GM12878 (cell line): ENCODE measurements around the gene CXXC4. TPM values are rescaled to one million over a fixed set of nuclear protein-coding genes. Genes with fewer than 3 reads are reported as not detected.

Source experiments
- ATAC-seq: fragments of 200-7000 bp; cut with Tn5 transposase; 3 replicates; pipeline ENCODE4 v1.9.1; 2020; ENCODE audit warnings: mild to moderate bottlenecking, moderate library complexity
- BruUV-seq: library from RNA; stranded (reverse); fragments of 400-500 nt; replicated peaks from 2 replicates; lab custom pipeline; 2021; lab: Mats Ljungman, UMichigan
- CTCF ChIA-PET: fragments of 300-600 bp; sonication (Branson Sonifier 250); formaldehyde crosslinking; extraction: SDS; loops from one replicate; lab custom pipeline; 2021; ENCODE audit warnings: inconsistent platforms; lab: Yijun Ruan, JAX
- POLR2A ChIA-PET: fragments of 350-600 bp; formaldehyde crosslinking; extraction: SDS; loops from one replicate; lab custom pipeline; 2021; ENCODE audit warnings: inconsistent platforms; lab: Charles Lee
- RAD21 ChIA-PET: fragments of 300-600 bp; sonication (Branson Sonifier 250); formaldehyde crosslinking; loops from one replicate; lab custom pipeline; 2023; ENCODE audit warnings: antibody characterized with exemption; ENCODE audit not compliant: unreplicated experiment; lab: Charles Lee
- SMC1A ChIA-PET: fragments of 300-600 bp; sonication (Branson Sonifier 250); formaldehyde crosslinking; loops from one replicate; lab custom pipeline; 2023; ENCODE audit not compliant: unreplicated experiment, uncharacterized antibody; lab: Charles Lee
- DNase-seq: peaks from one replicate; pipeline ENCODE4 v3.0.0-alpha.2; 2011; ENCODE audit warnings: low read depth, low spot score
- FAIRE-seq: peaks from 3 replicates; lab custom pipeline; 2011; peaks lifted over from hg19 to GRCh38; lab: Jason Lieb, UNC
- H2AFZ ChIP-seq: 2 replicates; pipeline ENCODE4 v1.6.0; 2011; ENCODE audit warnings: low read depth, low read length, control low read depth; ENCODE audit not compliant: control insufficient read depth
- H3K27ac ChIP-seq: 2 replicates; pipeline ENCODE4 v1.5.1; 2011; ENCODE audit warnings: control low read depth; ENCODE audit not compliant: control insufficient read depth, insufficient read depth
- H3K27me3 ChIP-seq, 2 experiments: replicated peaks in 1 of 2; 2 replicates each; pipeline versions ENCODE4 v1.6.0 to v1.6.1; 2011; ENCODE audit warnings: low read length in 1 of 2; ENCODE audit not compliant: control insufficient read depth in 2 of 2, insufficient read depth in 2 of 2
- H3K36me3 ChIP-seq, 2 experiments: 2 replicates each; pipeline ENCODE4 v1.5.1; 2011; ENCODE audit warnings: low read length in 1 of 2; ENCODE audit not compliant: control insufficient read depth in 2 of 2, insufficient read depth in 2 of 2
- H3K4me1 ChIP-seq: 2 replicates; pipeline ENCODE4 v1.6.1; 2011; ENCODE audit warnings: mild to moderate bottlenecking, low read length, moderate library complexity, mixed read lengths; ENCODE audit not compliant: control insufficient read depth, insufficient read depth
- H3K4me2 ChIP-seq: 2 replicates; pipeline ENCODE4 v1.6.0; 2011; ENCODE audit warnings: control low read depth; ENCODE audit not compliant: control insufficient read depth, insufficient read depth
- H3K4me3 ChIP-seq: fragments of 200-600 bp; sonication (generic); 2 replicates; pipeline ENCODE4 v1.5.1; 2016
- H3K79me2 ChIP-seq: 2 replicates; pipeline ENCODE4 v1.6.0; 2011; ENCODE audit warnings: low read length; ENCODE audit not compliant: control insufficient read depth, insufficient read depth
- H3K9ac ChIP-seq: 2 replicates; pipeline ENCODE4 v1.8.0; 2011; ENCODE audit warnings: low read length, control low read depth, mixed read lengths; ENCODE audit not compliant: control insufficient read depth, insufficient read depth
- H3K9me3 ChIP-seq: replicated peaks from 3 replicates; pipeline ENCODE4 v1.5.1; 2011; ENCODE audit warnings: mild to moderate bottlenecking, low read length; ENCODE audit not compliant: control insufficient read depth, insufficient read depth
- H4K20me1 ChIP-seq: 2 replicates; pipeline ENCODE4 v1.6.0; 2011; ENCODE audit not compliant: control insufficient read depth, insufficient read depth
- E2F8 ChIP-seq: fragments of 450-650 bp; IDR thresholded peaks from 2 replicates; pipeline ENCODE4 v1.6.1; 2018; ENCODE audit warnings: mild to moderate bottlenecking, low read depth, moderate library complexity; ENCODE audit not compliant: partially characterized antibody
- GATAD2B ChIP-seq: fragments of 450-650 bp; conservative IDR thresholded peaks from 2 replicates; pipeline ENCODE4 v1.6.1; 2017; ENCODE audit warnings: low read depth, mild to moderate bottlenecking, moderate library complexity
- HSF1 ChIP-seq: fragments of 150-350 bp; IDR thresholded peaks from 2 replicates; pipeline ENCODE4 v1.6.1; 2014; ENCODE audit warnings: mild to moderate bottlenecking, low read depth, low read length
- IRF4 ChIP-seq: IDR thresholded peaks from 2 replicates; pipeline ENCODE4 v1.6.1; 2011; ENCODE audit warnings: low read depth, low read length
- JUNB ChIP-seq: IDR thresholded peaks from 2 replicates; pipeline ENCODE4 v1.6.1; 2016; ENCODE audit warnings: antibody characterized with exemption, mild to moderate bottlenecking
- MAX ChIP-seq: IDR thresholded peaks from 2 replicates; pipeline ENCODE4 v1.6.1; 2012; ENCODE audit warnings: low read depth, low read length, improper control_type of control experiment
- MYC ChIP-seq: IDR thresholded peaks from 2 replicates; pipeline ENCODE4 v1.6.1; 2011; ENCODE audit warnings: mild to moderate bottlenecking, low read length, moderate library complexity, inconsistent platforms; ENCODE audit not compliant: insufficient read depth, insufficient replicate concordance, insufficient read length, severe bottlenecking
- NBN ChIP-seq: fragments of 450-650 bp; IDR thresholded peaks from 2 replicates; pipeline ENCODE4 v1.6.1; 2016
- NFXL1 ChIP-seq: fragments of 450-650 bp; IDR thresholded peaks from 2 replicates; pipeline ENCODE4 v1.6.1; 2017; ENCODE audit warnings: antibody characterized with exemption, mild to moderate bottlenecking, borderline replicate concordance
- NRF1 ChIP-seq: conservative IDR thresholded peaks from 2 replicates; pipeline ENCODE4 v1.6.1; 2011; ENCODE audit warnings: mild to moderate bottlenecking, low read depth, low read length, improper control_type of control experiment
- RAD21 ChIP-seq: IDR thresholded peaks from 2 replicates; pipeline ENCODE4 v1.6.1; 2011; ENCODE audit warnings: mild to moderate bottlenecking, low read depth, low read length, moderate library complexity; ENCODE audit not compliant: insufficient read depth
- SMARCA5 ChIP-seq: fragments of 450-650 bp; IDR thresholded peaks from 2 replicates; pipeline ENCODE4 v1.6.1; 2017; ENCODE audit warnings: mild to moderate bottlenecking
- TAF1 ChIP-seq: IDR thresholded peaks from 2 replicates; pipeline ENCODE4 v1.6.1; 2011; ENCODE audit warnings: mild to moderate bottlenecking, low read depth, low read length, borderline replicate concordance
- TBL1XR1 ChIP-seq: IDR thresholded peaks from 2 replicates; pipeline ENCODE4 v1.6.1; 2012; ENCODE audit warnings: low read depth, low read length, improper control_type of control experiment
- WGBS: methylation state at CpG from one replicate; pipeline ENCODE4 v1.1.6; 2016; ENCODE audit warnings: low lambda C conversion rate; ENCODE audit not compliant: insufficient replicate concordance, insufficient coverage; ENCODE audit errors: missing lambda C conversion rate; 5-methylcytosine and 5-hydroxymethylcytosine counted together
- in situ Hi-C: fragments of 300-500 bp; cut with MboI; formaldehyde crosslinking; loops from 9 replicates; pipeline ENCODE4 v1.14.3; 2018; ENCODE audit warnings: mixed read lengths
- intact Hi-C: fragments of 100-400 bp; cut with micrococcal nuclease; formaldehyde crosslinking; loops from one replicate; pipeline ENCODE4 v1.14.2; 2022; ENCODE audit not compliant: unreplicated experiment
- polyA plus RNA-seq, 11 experiments: library from polyadenylated mRNA; depleted of rRNA in 4 of 11; unstranded in 6 of 11; stranded (reverse) in 5 of 11; fragments of >200 nt; fragmentation: Nextera tagmentation in 4 of 11; fragmentation: Illumina TruSeq in 1 of 11; extraction: Ambion mirVana in 4 of 11; extraction: Trizol in 1 of 11; gene quantifications; 1 replicate in 1 of 11; 2 replicates in 10 of 11; pipeline versions ENCODE4 v1.2.1 to v1.2.3, GENCODE V29; 2011 to 2016; ENCODE audit warnings: inconsistent platforms in 2 of 11, missing spikeins in 2 of 11, low read depth in 1 of 11
- total RNA-seq, 4 experiments: library from RNA; depleted of rRNA in 3 of 4; stranded (reverse); fragments of >200 nt in 3 of 4; fragmentation: Illumina TruSeq in 1 of 4; extraction: Trizol in 1 of 4; gene quantifications; 2 replicates each; pipeline versions ENCODE4 v1.2.1 to v1.2.3, GENCODE V29; 2013 to 2021

The CXXC4 gene
- total and polyA plus RNA-seq, 10 of the 15 experiments (the other 5 are each of a cell fraction or from before 2014, with no cell fraction given) = 4.2 to 17.0 (median 7.8) TPM

- no peaks in the 10 kb centered on the region for H3K4me1 ChIP-seq
- ChIA-PET SMC1A (interaction anchor here (0.6 kb wide), 1 partner anchor 142 kb away, joined by 3 read pairs; no protein-coding TSS in a partner anchor), POLR2A (no interaction called here), RAD21 (no interaction called here), CTCF (interaction anchor here (0.9 kb wide), 1 partner anchor 18 kb away, joined by 3 read pairs; no protein-coding TSS in a partner anchor)
- TF ChIP-seq JUNB (no peak), NRF1 (no peak)
- H4K20me1 ChIP-seq = no peaks in the 10 kb centered on the region
- H3K36me3 ChIP-seq = no peaks in the 10 kb centered on the region
- intact Hi-C loops (no loop called here), in situ Hi-C loops (no loop called here)
- H3K27ac ChIP-seq = no peak overlapping the region
- FAIRE-seq = no peak
- BruUV-seq = no TSS peak
- H3K4me2 ChIP-seq = no peak overlapping the region
- DNase-seq = no peak
- ATAC-seq = no peak
- no peaks in the 10 kb centered on the region for H3K79me2 ChIP-seq
- WGBS = 48% methylated on average over 3 of the region's 3 CpGs
- no peak overlapping the region for H3K9ac ChIP-seq
- no peaks in the 10 kb centered on the region for H3K27me3 ChIP-seq
- H3K4me3 ChIP-seq = no peak overlapping the region
- H2AFZ ChIP-seq = no peak overlapping the region
- no peaks in the 10 kb centered on the region; the same call in 2 of the 3 replicates for H3K9me3 ChIP-seq
Observed at GRCh38 chr4:104449537-104449936, 45.2 kb downstream of the CXXC4 start.

- ChIA-PET POLR2A (no interaction called here), SMC1A (interaction anchor here (0.7 to 1.1 kb wide), 2 partner anchors 23 to 41 kb away, joined by 3 to 7 read pairs; no protein-coding TSS in a partner anchor), RAD21 (no interaction called here), CTCF (interaction anchor here (0.8 kb wide), 1 partner anchor 412 kb away, joined by 3 read pairs; no protein-coding TSS in a partner anchor)
- Histone ChIP-seq H3K79me2 (no peaks in the 10 kb centered on the region), H3K27me3 (no peaks in the 10 kb centered on the region), H4K20me1 (no peaks in the 10 kb centered on the region), H3K4me3 (no peak overlapping the region), H2AFZ (peak overlapping the region; percentile 44; the same call in 1 of the 2 replicates), H3K9ac (no peak overlapping the region), H3K9me3 (no peaks in the 10 kb centered on the region), H3K4me1 (no peaks in the 10 kb centered on the region), H3K27ac (no peak overlapping the region), H3K36me3 (no peaks in the 10 kb centered on the region), H3K4me2 (no peak overlapping the region)
- ATAC-seq (no peak), DNase-seq (no peak), FAIRE-seq (no peak)
- in situ Hi-C loops (no loop called here), intact Hi-C loops (no loop called here)
- 42% methylated on average over 2 of the region's 2 CpGs for WGBS
- BruUV-seq = no TSS peak
- no peak for TF ChIP-seq HSF1
- TF ChIP-seq MYC = no peak
- TF ChIP-seq TBL1XR1 = no peak
- no peak for TF ChIP-seq MAX
- TF ChIP-seq NBN = no peak
- TF ChIP-seq NRF1 = no peak
- no peak for TF ChIP-seq RAD21
- TF ChIP-seq NFXL1 = no peak
- TF ChIP-seq IRF4 = no peak
- TF ChIP-seq SMARCA5 = no peak
- TF ChIP-seq E2F8 = no peak
- TF ChIP-seq GATAD2B = no peak
- TF ChIP-seq TAF1 = no peak
Observed at GRCh38 chr4:104447294-104447693, 47.4 kb downstream of the CXXC4 start.
